HepG2 (cell line): ENCODE results near the gene ATP2B2.

Source experiments
- CHD4 ChIP-seq: fragments of 200-600 bp; sonication (generic); IDR thresholded peaks from 2 replicates; pipeline ENCODE4 v1.7.0; 2017; ENCODE audit warnings: mild to moderate bottlenecking, low read length, borderline replicate concordance
- NFKBIZ ChIP-seq: IDR thresholded peaks from 2 replicates; pipeline ENCODE4 v1.6.1; 2018; ENCODE audit warnings: missing genetic modification reagents, missing compliant biosample characterization
- POLR2A ChIP-seq, 2 experiments: IDR thresholded peaks; 2 replicates each; pipeline ENCODE4 v1.6.1; 2011; ENCODE audit warnings: low read depth in 2 of 2, low read length in 2 of 2, mild to moderate bottlenecking in 1 of 2, moderate library complexity in 1 of 2; ENCODE audit not compliant: insufficient read depth in 1 of 2
- TCF7 ChIP-seq: sonication (generic); IDR thresholded peaks from 2 replicates; pipeline ENCODE4 v1.6.1; 2016; ENCODE audit warnings: antibody characterized with exemption, low read depth
- TF ChIP-seq, protein P1 (sequence below): sonication (generic); formaldehyde crosslinking; conservative IDR thresholded peaks from 2 replicates; pipeline ENCODE4 v1.4.0; 2020; ENCODE audit warnings: missing genetic modification reagents
- TF ChIP-seq, protein P2 (sequence below): sonication (generic); formaldehyde crosslinking; IDR thresholded peaks from 2 replicates; pipeline ENCODE4 v1.8.0; 2022; ENCODE audit warnings: missing genetic modification reagents, mild to moderate bottlenecking, borderline replicate concordance
- TF ChIP-seq, protein P3 (sequence below), 2 experiments: IDR thresholded peaks; 2 replicates each; pipeline ENCODE4 v1.6.1; 2011 to 2012; ENCODE audit warnings: low read length in 2 of 2, borderline replicate concordance in 1 of 2, low read depth in 1 of 2, mild to moderate bottlenecking in 1 of 2, moderate library complexity in 1 of 2

DNA sequence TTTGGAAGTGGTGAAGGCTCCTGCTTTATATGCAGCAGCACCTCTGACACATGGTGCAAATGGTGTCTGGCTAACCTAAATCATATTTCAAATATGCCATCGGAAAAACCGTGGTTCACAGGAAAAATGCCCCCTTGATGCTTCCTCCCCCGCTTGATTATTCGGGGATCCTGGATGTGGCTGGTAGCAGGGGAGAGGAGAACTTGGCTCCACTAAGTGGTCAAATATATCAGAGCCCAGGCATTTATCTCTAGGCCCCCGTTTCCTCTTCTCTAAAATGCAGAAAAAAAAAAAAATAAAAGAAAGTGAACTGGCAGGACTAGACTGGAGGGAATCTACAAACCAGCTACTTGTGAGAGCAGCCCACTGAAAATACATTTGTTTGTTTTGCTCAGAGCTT is 18.2 kb upstream of the ATP2B2 start:
- TF ChIP-seq, protein P1, sequence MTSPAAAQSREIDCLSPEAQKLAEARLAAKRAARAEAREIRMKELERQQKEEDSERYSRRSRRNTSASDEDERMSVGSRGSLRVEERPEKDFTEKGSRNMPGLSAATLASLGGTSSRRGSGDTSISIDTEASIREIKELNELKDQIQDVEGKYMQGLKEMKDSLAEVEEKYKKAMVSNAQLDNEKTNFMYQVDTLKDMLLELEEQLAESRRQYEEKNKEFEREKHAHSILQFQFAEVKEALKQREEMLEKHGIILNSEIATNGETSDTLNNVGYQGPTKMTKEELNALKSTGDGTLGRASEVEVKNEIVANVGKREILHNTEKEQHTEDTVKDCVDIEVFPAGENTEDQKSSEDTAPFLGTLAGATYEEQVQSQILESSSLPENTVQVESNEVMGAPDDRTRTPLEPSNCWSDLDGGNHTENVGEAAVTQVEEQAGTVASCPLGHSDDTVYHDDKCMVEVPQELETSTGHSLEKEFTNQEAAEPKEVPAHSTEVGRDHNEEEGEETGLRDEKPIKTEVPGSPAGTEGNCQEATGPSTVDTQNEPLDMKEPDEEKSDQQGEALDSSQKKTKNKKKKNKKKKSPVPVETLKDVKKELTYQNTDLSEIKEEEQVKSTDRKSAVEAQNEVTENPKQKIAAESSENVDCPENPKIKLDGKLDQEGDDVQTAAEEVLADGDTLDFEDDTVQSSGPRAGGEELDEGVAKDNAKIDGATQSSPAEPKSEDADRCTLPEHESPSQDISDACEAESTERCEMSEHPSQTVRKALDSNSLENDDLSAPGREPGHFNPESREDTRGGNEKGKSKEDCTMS (CRISPR knock-in tag): no peak
- no peak for TF ChIP-seq POLR2A (IDR thresholded peaks at IDR 0.05; ENCODE audit: insufficient read depth in 1 of 2, low read depth in 2 of 2, low read length in 2 of 2)
- TF ChIP-seq, protein P2, sequence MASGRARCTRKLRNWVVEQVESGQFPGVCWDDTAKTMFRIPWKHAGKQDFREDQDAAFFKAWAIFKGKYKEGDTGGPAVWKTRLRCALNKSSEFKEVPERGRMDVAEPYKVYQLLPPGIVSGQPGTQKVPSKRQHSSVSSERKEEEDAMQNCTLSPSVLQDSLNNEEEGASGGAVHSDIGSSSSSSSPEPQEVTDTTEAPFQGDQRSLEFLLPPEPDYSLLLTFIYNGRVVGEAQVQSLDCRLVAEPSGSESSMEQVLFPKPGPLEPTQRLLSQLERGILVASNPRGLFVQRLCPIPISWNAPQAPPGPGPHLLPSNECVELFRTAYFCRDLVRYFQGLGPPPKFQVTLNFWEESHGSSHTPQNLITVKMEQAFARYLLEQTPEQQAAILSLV (CRISPR knock-in tag): no peak
- TF ChIP-seq, protein P3, sequence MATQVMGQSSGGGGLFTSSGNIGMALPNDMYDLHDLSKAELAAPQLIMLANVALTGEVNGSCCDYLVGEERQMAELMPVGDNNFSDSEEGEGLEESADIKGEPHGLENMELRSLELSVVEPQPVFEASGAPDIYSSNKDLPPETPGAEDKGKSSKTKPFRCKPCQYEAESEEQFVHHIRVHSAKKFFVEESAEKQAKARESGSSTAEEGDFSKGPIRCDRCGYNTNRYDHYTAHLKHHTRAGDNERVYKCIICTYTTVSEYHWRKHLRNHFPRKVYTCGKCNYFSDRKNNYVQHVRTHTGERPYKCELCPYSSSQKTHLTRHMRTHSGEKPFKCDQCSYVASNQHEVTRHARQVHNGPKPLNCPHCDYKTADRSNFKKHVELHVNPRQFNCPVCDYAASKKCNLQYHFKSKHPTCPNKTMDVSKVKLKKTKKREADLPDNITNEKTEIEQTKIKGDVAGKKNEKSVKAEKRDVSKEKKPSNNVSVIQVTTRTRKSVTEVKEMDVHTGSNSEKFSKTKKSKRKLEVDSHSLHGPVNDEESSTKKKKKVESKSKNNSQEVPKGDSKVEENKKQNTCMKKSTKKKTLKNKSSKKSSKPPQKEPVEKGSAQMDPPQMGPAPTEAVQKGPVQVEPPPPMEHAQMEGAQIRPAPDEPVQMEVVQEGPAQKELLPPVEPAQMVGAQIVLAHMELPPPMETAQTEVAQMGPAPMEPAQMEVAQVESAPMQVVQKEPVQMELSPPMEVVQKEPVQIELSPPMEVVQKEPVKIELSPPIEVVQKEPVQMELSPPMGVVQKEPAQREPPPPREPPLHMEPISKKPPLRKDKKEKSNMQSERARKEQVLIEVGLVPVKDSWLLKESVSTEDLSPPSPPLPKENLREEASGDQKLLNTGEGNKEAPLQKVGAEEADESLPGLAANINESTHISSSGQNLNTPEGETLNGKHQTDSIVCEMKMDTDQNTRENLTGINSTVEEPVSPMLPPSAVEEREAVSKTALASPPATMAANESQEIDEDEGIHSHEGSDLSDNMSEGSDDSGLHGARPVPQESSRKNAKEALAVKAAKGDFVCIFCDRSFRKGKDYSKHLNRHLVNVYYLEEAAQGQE (IDR thresholded peaks at IDR 0.05; ENCODE audit: borderline replicate concordance in 1 of 2, low read depth in 1 of 2, low read length in 2 of 2): no peak
- no peak for TF ChIP-seq CHD4
- TF ChIP-seq TCF7: no peak
- no peak for TF ChIP-seq NFKBIZ (CRISPR knock-in tag)
